K562 (cell line): ENCODE results near the gene GYPC. TPM values are rescaled to one million over a fixed set of nuclear protein-coding genes. Genes with fewer than 3 reads are reported as not detected.
A peak's percentile ranks its signal among the peaks of the same experiment; 100 is the strongest.

Source experiments
- BACH1 ChIP-seq: fragments of 200-800 bp; sonication (Bioruptor generic); IDR thresholded peaks from 2 replicates; pipeline ENCODE4 v1.6.1; 2016; ENCODE audit warnings: missing genetic modification characterization, missing compliant biosample characterization
- CAMTA2 ChIP-seq: fragments of 250-450 bp; sonication (Bioruptor Pico); conservative IDR thresholded peaks from 2 replicates; pipeline ENCODE4 v1.5.1; 2022
- E2F3 ChIP-seq: fragments of 250-450 bp; sonication (Bioruptor Pico); IDR thresholded peaks from 2 replicates; pipeline ENCODE4 v1.4.0; 2020; ENCODE audit warnings: mild to moderate bottlenecking
- FOXP1 ChIP-seq: sonication (generic); formaldehyde crosslinking; IDR thresholded peaks from 2 replicates; pipeline ENCODE4 v1.8.0; 2022; ENCODE audit warnings: mild to moderate bottlenecking, missing genetic modification reagents
- HLTF ChIP-seq: fragments of 450-650 bp; IDR thresholded peaks from 2 replicates; pipeline ENCODE4 v1.6.1; 2016
- KLF6 ChIP-seq: fragments of 250-450 bp; sonication (Bioruptor Pico); IDR thresholded peaks from 2 replicates; pipeline ENCODE4 v1.4.0; 2020; ENCODE audit warnings: mild to moderate bottlenecking, moderate library complexity, borderline replicate concordance
- NKRF ChIP-seq: fragments of 450-650 bp; IDR thresholded peaks from 2 replicates; pipeline ENCODE4 v1.6.1; 2016; ENCODE audit warnings: borderline replicate concordance
- NR0B1 ChIP-seq: fragments of 450-650 bp; IDR thresholded peaks from one replicate; pipeline ENCODE4 v1.6.1; 2018; ENCODE audit warnings: mild to moderate bottlenecking, moderate library complexity; ENCODE audit not compliant: partially characterized antibody
- NUFIP1 ChIP-seq: fragments of 450-650 bp; IDR thresholded peaks from 2 replicates; pipeline ENCODE4 v1.6.1; 2018; ENCODE audit not compliant: partially characterized antibody
- PML ChIP-seq: IDR thresholded peaks from 2 replicates; pipeline ENCODE4 v1.6.1; 2012; ENCODE audit warnings: low read length, inconsistent platforms
- POLR2AphosphoS5 ChIP-seq: IDR thresholded peaks from 2 replicates; pipeline ENCODE4 v1.6.1; 2011; ENCODE audit warnings: mild to moderate bottlenecking, low read depth, low read length, moderate library complexity; ENCODE audit not compliant: control insufficient read depth, insufficient read depth
- RBM39 ChIP-seq: fragments of 200-400 bp; formaldehyde crosslinking; optimal IDR thresholded peaks from 2 replicates; pipeline ENCODE3; 2018; ENCODE audit warnings: low read depth, low read length
- SMARCC2 ChIP-seq: fragments of 450-650 bp; IDR thresholded peaks from 2 replicates; pipeline ENCODE4 v1.6.1; 2017; ENCODE audit warnings: antibody characterized with exemption, moderate library complexity, mild to moderate bottlenecking, low read depth
- TRIM28 ChIP-seq: fragments of 450-650 bp; IDR thresholded peaks from 2 replicates; pipeline ENCODE4 v1.6.1; 2017
- ZC3H8 ChIP-seq: fragments of 450-650 bp; IDR thresholded peaks from 2 replicates; pipeline ENCODE4 v1.6.1; 2017
- ZFP36 ChIP-seq: fragments of 150-350 bp; IDR thresholded peaks from 2 replicates; pipeline ENCODE4 v1.6.1; 2018; ENCODE audit warnings: low read length, low read depth; ENCODE audit not compliant: partially characterized antibody
- ZNF408 ChIP-seq: fragments of 250-450 bp; sonication (Bioruptor Pico); IDR thresholded peaks from 2 replicates; pipeline ENCODE4 v1.4.0; 2020; ENCODE audit warnings: low read depth, mild to moderate bottlenecking, moderate library complexity
- ZNF699 ChIP-seq: fragments of 250-450 bp; sonication (Bioruptor Pico); IDR thresholded peaks from 2 replicates; pipeline ENCODE4 v1.8.0; 2021; ENCODE audit warnings: mild to moderate bottlenecking, moderate library complexity; ENCODE audit not compliant: insufficient replicate concordance
- polyA plus RNA-seq, 8 experiments: library from polyadenylated mRNA; depleted of rRNA in 4 of 8; stranded (reverse) in 5 of 8; unstranded in 3 of 8; fragments of >200 nt; fragmentation: Nextera tagmentation in 2 of 8; fragmentation: Illumina TruSeq in 1 of 8; extraction: Ambion mirVana in 2 of 8; extraction: Trizol in 1 of 8; gene quantifications; 2 replicates each; pipeline versions ENCODE4 v1.2.1 to v1.2.3, GENCODE V29; 2011 to 2014; ENCODE audit warnings: inconsistent platforms in 1 of 8, missing spikeins in 1 of 8
- total RNA-seq, 7 experiments: library from RNA; depleted of rRNA in 6 of 7; stranded (reverse); fragments of >200 nt in 6 of 7; fragmentation: Illumina TruSeq in 2 of 7; extraction: Trizol in 2 of 7; gene quantifications; 2 replicates each; pipeline versions ENCODE4 v1.2.1 to v1.2.3, GENCODE V29; 2011 to 2021; ENCODE audit warnings: low replicate concordance in 1 of 7
- TF ChIP-seq, protein P1 (sequence below): conservative IDR thresholded peaks from 2 replicates; pipeline ENCODE4 v1.6.1; 2011; ENCODE audit warnings: low read depth, mild to moderate bottlenecking, low read length; ENCODE audit not compliant: control insufficient read depth
- TF ChIP-seq, protein P2 (sequence below): fragments of 250-450 bp; sonication (Bioruptor Pico); IDR thresholded peaks from 2 replicates; pipeline ENCODE4 v1.4.0; 2020

The GYPC gene
- total and polyA plus RNA-seq, 9 of the 15 experiments (the other 6 are each of a cell fraction or from before 2014, with no cell fraction given): 50.6 to 282 (median 194) TPM

DNA sequence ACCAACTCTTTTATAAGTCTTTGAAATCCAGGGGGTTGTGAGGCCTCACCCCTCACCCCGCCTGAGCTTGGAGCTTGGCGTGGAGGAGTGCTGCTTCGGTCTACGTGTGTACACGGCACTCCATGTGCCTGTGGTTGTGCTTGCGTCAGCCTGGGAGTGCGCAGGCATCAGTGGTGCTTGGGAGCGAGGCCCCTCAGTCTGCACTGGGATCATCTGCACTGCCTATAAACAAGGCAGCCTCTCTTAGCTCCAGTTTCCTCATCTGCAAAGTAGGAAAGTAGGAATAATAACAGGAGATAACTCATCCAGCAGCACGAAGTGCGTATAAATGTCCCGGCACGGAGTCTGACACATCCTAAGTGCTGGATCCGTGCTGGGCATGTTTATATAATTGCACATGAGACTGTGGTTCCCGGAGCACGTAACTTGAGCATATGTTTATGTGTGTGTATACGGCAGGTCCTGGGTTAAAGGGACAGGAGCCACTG is 1.2 kb downstream of the GYPC start (continued):
- TF ChIP-seq RBM39 (no peak), TRIM28 (no peak), POLR2AphosphoS5 (no peak), NR0B1 (no peak), SMARCC2 (no peak), PML (peak; percentile 19; the same call in 1 of the 2 replicates), NUFIP1 (no peak), ZNF408 (CRISPR knock-in tag) (no peak), FOXP1 (CRISPR knock-in tag) (no peak), E2F3 (CRISPR knock-in tag) (no peak; the same call in 1 of the 2 replicates), CAMTA2 (CRISPR knock-in tag) (no peak), ZFP36 (no peak), HLTF (no peak), BACH1 (tag) (no peak), ZC3H8 (no peak), NKRF (no peak), ZNF699 (CRISPR knock-in tag) (no peak), KLF6 (CRISPR knock-in tag) (no peak)
- TF ChIP-seq, protein P1, sequence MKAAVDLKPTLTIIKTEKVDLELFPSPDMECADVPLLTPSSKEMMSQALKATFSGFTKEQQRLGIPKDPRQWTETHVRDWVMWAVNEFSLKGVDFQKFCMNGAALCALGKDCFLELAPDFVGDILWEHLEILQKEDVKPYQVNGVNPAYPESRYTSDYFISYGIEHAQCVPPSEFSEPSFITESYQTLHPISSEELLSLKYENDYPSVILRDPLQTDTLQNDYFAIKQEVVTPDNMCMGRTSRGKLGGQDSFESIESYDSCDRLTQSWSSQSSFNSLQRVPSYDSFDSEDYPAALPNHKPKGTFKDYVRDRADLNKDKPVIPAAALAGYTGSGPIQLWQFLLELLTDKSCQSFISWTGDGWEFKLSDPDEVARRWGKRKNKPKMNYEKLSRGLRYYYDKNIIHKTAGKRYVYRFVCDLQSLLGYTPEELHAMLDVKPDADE: no peak
- TF ChIP-seq, protein P2, sequence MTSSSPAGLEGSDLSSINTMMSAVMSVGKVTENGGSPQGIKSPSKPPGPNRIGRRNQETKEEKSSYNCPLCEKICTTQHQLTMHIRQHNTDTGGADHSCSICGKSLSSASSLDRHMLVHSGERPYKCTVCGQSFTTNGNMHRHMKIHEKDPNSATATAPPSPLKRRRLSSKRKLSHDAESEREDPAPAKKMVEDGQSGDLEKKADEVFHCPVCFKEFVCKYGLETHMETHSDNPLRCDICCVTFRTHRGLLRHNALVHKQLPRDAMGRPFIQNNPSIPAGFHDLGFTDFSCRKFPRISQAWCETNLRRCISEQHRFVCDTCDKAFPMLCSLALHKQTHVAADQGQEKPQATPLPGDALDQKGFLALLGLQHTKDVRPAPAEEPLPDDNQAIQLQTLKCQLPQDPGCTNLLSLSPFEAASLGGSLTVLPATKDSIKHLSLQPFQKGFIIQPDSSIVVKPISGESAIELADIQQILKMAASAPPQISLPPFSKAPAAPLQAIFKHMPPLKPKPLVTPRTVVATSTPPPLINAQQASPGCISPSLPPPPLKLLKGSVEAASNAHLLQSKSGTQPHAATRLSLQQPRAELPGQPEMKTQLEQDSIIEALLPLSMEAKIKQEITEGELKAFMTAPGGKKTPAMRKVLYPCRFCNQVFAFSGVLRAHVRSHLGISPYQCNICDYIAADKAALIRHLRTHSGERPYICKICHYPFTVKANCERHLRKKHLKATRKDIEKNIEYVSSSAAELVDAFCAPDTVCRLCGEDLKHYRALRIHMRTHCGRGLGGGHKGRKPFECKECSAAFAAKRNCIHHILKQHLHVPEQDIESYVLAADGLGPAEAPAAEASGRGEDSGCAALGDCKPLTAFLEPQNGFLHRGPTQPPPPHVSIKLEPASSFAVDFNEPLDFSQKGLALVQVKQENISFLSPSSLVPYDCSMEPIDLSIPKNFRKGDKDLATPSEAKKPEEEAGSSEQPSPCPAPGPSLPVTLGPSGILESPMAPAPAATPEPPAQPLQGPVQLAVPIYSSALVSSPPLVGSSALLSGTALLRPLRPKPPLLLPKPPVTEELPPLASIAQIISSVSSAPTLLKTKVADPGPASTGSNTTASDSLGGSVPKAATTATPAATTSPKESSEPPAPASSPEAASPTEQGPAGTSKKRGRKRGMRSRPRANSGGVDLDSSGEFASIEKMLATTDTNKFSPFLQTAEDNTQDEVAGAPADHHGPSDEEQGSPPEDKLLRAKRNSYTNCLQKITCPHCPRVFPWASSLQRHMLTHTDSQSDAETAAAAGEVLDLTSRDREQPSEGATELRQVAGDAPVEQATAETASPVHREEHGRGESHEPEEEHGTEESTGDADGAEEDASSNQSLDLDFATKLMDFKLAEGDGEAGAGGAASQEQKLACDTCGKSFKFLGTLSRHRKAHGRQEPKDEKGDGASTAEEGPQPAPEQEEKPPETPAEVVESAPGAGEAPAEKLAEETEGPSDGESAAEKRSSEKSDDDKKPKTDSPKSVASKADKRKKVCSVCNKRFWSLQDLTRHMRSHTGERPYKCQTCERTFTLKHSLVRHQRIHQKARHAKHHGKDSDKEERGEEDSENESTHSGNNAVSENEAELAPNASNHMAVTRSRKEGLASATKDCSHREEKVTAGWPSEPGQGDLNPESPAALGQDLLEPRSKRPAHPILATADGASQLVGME (CRISPR knock-in tag): peak; percentile 82; the same call in 1 of the 2 replicates
